Vagina (tissue), 2 donors: ENCODE data around the gene GRIK4.

Experiments used
- POLR2A ChIP-seq, 2 donors: fragments of 450-650 bp; IDR thresholded peaks; one replicate each; pipeline ENCODE4 v1.6.1; 2017; ENCODE audit warnings: antibody characterized with exemption in 2 of 2, mild to moderate bottlenecking in 2 of 2, moderate library complexity in 2 of 2
- POLR2AphosphoS5 ChIP-seq, 2 donors: sonication (generic); formaldehyde crosslinking; IDR thresholded peaks; one replicate each; pipeline ENCODE4 v1.9.0; 2017; ENCODE audit warnings: antibody characterized with exemption in 2 of 2, mild to moderate bottlenecking in 2 of 2, low read depth in 1 of 2; ENCODE audit not compliant: insufficient read depth in 1 of 2
- TF ChIP-seq, protein P1 (sequence below), 3 experiments: fragments of 450-650 bp in 2 of 3; fragments of 200-600 bp in 1 of 3; sonication (generic) in 1 of 3; IDR thresholded peaks; one replicate each; pipeline ENCODE4 v1.5.1; 2017 to 2019; ENCODE audit warnings: antibody characterized with exemption in 3 of 3, mild to moderate bottlenecking in 2 of 3, moderate library complexity in 2 of 3

DNA sequence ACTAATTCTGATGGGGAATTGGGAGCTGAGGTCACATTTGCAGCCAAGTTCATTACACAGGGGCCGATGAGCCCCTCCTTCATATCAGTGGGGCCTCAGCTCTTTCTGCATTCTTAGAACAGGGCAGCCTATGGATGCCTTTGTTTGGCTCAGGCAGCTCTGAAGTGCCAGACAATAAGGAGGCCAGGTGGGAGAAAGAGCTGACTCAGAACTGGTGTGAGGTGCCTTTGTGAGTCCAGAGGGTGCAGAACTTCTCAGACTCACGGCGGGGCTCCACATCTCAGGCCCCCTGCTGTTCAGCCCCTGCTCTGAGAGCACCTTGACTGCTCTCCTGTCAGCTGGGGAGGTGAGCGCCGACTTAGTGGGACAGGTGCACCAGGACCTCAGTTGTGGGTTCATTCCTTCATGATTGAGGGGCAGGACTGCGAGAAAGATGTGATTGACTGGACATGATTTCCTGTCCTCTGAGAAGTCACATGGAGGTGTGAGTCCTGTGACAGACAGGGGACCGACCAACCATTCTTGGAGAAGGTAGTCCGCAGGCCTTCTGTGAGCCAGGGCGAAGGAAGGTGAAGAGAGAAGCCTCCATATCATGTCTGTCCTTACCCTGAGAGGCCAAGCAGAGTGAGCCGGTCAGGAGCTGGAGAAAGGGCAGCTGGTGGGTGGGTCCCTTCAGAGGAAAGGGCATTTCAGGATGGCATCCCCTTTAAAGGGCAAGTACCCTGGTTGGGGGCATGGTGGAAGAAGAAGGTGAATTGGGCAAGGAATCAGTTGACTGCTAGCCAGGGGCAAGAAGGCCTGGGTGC is 267.3 kb downstream of the GRIK4 start:
- TF ChIP-seq, protein P1, sequence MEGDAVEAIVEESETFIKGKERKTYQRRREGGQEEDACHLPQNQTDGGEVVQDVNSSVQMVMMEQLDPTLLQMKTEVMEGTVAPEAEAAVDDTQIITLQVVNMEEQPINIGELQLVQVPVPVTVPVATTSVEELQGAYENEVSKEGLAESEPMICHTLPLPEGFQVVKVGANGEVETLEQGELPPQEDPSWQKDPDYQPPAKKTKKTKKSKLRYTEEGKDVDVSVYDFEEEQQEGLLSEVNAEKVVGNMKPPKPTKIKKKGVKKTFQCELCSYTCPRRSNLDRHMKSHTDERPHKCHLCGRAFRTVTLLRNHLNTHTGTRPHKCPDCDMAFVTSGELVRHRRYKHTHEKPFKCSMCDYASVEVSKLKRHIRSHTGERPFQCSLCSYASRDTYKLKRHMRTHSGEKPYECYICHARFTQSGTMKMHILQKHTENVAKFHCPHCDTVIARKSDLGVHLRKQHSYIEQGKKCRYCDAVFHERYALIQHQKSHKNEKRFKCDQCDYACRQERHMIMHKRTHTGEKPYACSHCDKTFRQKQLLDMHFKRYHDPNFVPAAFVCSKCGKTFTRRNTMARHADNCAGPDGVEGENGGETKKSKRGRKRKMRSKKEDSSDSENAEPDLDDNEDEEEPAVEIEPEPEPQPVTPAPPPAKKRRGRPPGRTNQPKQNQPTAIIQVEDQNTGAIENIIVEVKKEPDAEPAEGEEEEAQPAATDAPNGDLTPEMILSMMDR (IDR thresholded peaks at IDR 0.05): no peak
- TF ChIP-seq POLR2AphosphoS5 (IDR thresholded peaks at IDR 0.05; ENCODE audit: insufficient read depth in 1 of 2, low read depth in 1 of 2): no peak
- TF ChIP-seq POLR2A (IDR thresholded peaks at IDR 0.05): no peak
